GM18505 (cell line): ENCODE measurements around the gene TNFRSF21.
"Not testable (repeated sequence)": the region's sequence is repeated elsewhere in the genome, so short reads cannot be mapped to it uniquely, and the experiment has no call there.

Experiments used
- ATAC-seq: cut with Tn5 transposase; IDR thresholded peaks from one replicate; pipeline ENCODE4 v1.9.1; 2021; ENCODE audit not compliant: unreplicated experiment
- POLR2A ChIP-seq: IDR thresholded peaks from 4 replicates; pipeline ENCODE4 v1.6.1; 2011; ENCODE audit warnings: borderline replicate concordance; ENCODE audit not compliant: insufficient read depth, insufficient read length; ENCODE audit errors: extremely low read depth

Gene TNFRSF21

DNA sequence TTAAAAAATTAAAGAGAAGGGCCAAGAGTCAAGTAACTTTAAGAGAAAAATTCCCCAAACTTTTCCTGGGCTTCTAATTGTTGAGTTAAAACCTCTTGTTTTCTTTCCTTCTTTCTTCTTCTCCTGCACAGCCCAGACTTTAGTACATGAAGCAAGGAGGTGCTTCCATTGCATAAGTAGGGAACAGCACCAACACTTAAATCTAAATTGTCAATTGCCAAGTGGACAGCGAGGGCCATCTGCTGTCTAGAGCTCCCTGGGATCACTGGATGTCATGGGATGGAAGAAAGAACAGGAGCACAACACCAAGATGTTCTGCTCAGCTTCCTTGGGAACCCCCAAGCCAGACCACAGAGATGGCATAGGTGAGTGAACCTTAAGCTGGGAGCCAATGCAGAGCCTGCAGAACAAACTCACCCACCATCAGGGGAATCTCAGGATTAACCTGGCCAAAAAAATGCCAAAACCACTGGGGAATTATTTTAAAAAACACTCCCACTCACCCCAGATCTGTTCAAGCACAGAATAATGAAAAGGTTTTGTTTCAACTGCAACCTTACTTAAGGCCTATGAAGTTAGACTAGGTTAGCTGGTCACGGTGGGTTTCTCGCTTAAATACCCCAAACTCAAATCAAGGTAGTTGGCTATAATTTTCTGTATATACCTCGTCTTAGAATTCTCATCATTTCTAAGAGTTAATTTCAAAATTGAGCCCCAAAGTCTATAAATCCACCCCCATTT is 67.8 kb downstream of the TNFRSF21 start:
- TF ChIP-seq POLR2A: no peak
- no peak for ATAC-seq

DNA sequence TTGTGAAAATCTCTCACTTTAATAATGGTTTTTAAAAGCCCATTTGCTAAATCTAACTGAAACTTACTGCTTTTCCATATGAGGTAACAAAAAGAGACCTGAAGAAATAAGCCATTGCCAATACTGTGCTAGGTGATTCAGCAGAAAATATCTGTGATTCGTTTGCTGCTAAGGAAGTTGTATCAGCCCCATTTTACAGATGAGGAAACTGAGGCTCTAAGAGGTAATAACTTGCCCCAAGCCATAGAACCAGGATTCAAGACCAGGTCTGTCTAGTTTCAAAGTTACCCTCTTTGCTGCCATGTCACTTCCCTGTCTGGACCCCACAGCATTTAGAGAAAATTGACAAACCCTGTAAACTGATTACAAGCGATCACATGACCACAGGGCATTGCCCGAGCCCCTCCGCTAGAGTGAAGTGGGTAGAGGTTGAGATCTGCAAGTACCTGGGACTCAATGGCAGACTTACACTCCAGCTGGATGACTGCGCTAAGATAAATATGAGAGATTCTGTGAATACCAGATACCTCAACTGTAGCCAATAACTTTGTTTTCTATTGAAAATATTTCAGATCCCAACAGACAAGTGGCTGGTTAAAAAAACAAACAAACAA is 69.3 kb downstream of the TNFRSF21 start:
- ATAC-seq: no peak
- TF ChIP-seq POLR2A: no peak

DNA sequence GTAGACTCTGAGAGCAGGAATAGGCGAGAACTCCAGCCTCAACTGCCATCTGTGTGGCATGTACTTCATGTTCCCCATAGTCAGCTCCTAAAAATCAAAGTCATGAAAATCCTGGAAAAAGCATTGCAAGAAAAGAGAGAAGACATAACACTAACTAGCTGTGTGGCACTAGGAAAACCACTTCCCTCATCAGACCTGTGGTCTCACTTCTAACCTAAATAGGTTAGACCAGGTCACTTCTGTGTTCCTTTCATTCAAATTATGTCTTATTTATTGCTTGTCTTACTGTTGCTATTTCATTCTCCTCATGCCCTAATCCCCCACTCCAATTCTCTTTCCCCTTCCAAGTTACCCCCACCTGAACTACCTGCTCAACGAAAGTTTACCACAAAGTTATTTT is 70.2 kb downstream of the TNFRSF21 start:
- TF ChIP-seq POLR2A: no peak
- ATAC-seq: no peak

DNA sequence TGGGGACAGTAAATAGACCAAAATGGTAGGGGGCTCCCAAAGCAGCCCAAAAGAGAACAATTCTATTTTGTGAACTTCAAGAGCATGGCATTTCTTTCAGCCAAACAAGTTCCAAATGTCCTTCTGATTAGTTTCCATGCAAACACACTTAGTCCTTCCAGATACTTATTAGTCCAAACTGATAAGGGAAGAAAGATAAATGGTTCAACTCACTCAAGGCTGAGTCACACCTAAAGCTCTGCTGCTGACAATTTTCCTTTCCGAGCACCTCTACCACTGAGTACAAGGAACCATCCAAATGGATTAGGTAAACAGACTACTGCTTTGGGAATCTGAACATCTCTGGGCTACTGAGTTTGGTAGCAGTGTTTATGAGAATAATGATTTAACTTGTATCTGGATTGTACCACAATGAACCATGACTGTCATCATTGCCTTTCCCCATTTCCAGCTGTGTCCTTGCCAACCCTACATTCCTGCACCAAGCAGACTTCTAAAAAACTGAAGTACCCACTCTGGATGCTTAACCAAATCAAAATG is 71.2 kb downstream of the TNFRSF21 start:
- no peak for ATAC-seq
- TF ChIP-seq POLR2A: no peak

DNA sequence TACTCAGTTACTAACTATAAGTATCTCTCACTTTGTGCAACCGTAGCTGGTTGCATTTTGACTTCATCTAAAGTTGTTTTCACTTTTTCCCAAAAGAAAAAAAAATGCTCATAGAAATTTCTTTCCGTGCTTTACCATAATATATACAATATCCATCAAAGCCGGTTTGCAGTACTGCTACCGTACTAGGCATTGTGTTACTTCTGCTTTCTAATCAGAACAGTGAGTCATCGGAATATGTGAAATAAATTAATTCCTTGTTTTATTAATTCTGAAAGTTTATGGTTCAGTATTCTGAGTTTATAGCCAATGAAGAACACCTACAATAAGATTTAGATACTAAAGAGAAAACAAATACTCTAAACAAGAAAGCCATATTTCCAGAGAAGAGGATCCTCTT is 72.5 kb downstream of the TNFRSF21 start:
- no peak for TF ChIP-seq POLR2A
- ATAC-seq: no peak

DNA sequence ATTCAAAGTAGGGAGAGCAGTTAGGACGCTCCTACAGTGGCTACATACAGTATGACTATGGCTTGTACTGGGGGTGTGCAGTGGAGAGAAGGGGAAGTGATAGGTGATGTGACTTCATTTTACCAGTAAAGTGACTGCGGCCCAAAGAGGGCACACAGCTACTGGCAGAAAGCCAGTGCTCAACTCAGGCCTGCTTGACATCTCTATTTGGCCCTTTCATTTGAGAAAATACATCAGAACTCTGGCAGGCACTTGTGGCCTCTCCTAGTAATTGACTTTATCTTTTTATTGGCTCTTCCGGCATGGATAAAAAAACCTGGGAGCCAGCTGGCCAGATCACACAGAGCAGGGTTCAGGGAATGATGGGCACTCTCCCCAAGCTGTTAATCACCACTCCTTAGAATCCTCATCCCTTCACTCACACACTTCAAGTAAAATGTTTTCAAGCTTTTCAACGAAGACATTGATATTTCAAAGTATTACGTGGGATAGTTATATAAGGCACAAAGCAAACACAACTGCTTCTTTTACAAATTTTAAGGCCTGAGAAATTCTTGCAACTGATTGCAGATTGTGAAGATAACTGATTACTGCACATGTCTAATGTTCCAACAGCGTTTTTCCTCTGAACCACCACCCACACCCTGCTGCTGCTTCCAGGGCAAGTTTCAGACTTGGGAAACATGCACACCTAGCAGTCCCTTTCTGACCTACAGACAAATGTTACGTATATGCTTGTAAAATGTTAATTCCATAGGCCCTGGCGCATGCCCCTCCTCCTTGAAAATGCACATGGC is 73.5 kb downstream of the TNFRSF21 start:
- ATAC-seq: peak; percentile 91
- TF ChIP-seq POLR2A: no peak

DNA sequence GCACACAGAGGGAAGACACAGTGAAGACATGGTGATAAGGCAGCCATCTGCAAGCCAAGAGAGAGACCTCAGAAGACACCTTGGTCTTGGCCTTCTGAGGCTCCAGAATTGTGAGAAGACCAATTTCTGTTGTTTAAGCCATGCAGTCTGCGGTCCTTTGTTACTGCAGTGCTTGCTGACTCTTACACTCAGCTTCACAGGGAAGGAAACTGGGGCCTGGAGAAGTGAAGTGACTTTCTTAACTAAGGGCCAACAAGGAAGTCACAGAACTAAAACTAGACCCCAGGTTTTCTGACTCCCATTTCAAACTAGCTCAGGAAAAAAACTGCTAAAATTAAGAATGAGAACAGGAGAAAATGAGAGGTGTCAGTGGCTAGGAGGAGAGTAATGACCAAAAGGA is 74.3 kb downstream of the TNFRSF21 start:
- TF ChIP-seq POLR2A: no peak
- no peak for ATAC-seq

DNA sequence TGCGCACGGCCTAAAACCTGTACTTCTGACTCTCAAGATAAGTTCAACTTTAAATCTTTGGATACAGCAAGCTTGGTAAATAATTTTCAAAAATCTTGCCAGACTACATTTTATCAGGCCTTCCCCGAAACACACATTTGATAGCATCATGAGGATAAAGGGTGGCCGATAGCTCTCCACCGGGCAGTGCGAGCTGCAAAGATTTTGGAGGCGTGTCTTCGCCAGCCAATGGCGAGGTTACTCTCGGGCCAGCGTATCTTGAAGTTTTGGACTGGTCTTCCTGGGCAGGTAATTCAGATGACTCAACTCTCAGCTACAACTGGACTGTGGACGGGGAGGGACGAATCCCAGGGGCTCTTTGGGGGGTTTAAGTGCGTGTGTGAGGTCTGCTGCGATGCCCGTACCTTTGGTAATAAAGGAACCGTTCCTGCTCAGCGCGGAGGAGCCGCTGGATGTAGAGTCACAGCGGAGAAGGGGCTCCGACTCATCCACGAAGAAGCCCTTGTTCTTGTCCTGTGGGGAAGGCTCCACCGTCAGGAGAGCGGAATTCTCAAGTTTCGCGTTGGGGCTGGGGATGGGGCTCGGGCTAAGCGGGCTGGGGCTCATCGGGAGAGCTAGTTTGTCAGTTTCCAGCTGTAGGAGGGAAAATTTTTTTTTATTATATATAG is 75.3 kb downstream of the TNFRSF21 start:
- ATAC-seq: no peak

DNA sequence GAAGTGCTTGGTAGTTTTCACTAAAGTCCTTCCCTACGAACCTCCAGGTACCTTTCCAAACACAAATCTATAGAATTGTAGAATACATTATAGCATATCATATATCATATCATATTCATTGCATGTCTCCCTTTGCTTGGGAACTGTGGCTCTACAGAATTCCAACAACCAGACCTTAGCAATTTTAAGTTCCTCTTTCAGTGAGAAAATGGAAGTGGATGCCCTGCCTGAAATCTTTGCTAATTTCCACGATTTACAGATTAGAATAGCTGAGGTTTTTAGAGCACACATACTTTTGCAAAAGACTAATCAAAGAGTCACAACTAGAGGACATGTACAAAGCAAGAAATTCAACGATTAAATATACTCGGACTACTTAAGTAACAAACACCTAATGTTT is 78.6 kb downstream of the TNFRSF21 start:
- no peak for TF ChIP-seq POLR2A
- ATAC-seq: no peak

More for the DNA sequence above, 75.3 kb downstream of the TNFRSF21 start:
- TF ChIP-seq POLR2A: no peak

DNA sequence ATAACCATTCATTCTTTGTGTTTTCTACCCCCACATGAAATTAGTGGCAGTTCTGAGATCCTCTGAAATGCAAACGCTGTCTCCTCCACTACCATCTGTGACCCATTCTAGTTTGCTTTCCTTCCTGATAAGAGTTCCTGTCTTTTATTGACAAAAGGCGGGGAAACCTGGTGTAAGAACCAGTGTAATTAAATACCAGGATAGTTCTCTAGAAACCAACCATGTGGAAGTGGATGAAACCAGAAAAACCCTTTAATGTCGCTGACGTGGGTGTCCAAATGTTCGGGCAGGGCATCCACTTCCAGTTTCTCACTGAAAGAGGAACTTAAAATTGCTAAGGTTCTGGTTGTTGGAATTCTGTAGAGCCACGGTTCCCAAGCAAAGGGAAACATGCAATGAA is 79.1 kb downstream of the TNFRSF21 start:
- no peak for ATAC-seq
- no peak for TF ChIP-seq POLR2A

DNA sequence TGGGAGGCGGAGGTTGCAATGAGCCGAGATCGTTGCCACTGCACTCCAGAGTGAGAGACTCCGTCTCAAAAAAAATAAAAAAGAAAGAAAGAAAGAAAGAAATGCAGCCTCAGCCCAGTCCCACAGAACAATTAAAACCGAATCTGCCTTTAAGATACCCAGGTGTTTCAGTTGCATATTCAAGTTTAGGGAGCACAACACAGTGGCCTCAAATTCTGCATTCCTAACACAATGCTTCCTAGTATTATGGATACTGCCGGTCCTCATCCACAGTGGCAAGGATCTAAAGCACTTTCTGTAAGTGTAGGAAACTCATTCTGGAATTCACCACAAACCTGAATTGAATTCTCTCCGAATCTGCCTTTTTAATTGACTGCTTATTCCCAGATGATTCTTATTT is 80.5 kb downstream of the TNFRSF21 start:
- ATAC-seq: no peak

DNA sequence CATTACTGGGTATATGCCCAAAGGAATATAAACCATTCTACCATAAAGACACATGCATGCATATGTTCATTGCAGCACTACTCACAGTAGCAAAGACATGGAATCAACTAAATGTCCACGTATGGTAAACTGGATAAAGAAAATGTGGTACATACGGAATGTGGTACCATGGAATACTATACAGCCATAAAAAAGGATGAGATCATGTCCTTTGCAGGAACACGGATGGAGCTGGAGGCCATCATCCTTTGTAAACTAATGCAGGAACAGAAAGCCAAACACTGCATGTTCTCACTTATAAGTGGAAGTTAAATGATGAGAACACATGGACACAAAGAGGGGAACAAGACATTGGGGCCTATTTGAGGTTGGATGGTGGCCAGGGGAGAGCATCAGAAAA is 81.6 kb downstream of the TNFRSF21 start:
- not testable (repeated sequence) for ATAC-seq

More for the DNA sequence above, 80.5 kb downstream of the TNFRSF21 start:
- TF ChIP-seq POLR2A: no peak

DNA sequence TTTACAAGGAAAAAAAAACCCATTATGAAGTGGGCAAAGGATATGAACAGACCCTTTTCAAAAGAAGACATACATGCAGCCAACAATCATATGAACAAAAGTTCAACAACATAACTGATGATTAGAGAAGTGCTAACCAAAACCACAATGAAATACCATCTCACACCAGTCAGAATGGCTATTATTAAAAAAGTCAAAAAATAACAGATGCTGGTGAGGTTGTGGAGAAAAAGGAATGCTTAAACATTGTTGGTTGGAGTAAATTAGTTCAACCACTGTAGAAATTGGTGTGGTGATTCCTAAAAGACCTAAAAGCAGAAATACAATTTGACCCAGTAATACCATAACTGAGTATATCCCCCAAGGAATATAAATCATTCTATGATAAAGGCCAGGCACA is 86.5 kb downstream of the TNFRSF21 start:
- not testable (repeated sequence) for ATAC-seq

DNA sequence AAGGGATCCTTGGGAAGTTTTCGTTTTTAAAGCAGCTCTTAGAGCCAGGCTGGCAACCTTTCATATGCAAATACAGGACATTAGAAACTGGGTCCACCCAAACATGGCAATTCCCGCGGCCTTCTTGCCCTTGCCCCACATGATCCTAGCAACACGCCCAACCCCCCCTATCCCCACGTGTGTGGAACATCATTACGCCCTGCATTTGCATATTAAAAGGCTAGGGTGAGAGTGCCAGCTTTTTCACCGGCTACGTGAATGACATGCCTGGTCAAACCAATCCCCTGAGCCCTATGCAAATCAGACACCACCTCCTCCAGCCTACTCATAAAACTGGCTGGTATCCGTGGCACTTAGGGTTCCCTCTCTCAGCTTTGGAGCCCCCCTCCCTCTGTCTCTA is 88.1 kb downstream of the TNFRSF21 start:
- no peak for TF ChIP-seq POLR2A
- no peak for ATAC-seq

DNA sequence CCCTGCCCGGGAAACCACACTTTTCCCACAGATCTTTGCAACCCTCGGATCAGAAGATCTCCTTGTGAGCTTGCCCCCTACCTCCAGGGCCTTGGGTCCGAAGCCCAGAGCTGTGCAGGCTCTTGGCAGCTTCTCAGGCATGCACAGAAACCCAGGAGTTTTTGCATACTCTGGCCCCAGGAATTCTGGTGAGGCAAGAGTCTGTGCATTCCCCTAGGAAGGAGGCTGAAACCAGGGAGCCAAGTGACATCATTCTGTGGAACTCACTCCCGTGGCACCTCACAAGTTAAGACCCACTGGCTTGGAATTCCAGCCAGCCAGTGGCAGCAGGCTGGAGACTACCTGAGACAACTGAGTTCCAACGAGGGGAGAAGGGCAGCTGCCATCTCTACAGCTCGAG is 100.1 kb downstream of the TNFRSF21 start:
- no peak for TF ChIP-seq POLR2A
- ATAC-seq: no peak
